Activated CD4-positive, alpha-beta T cell treated with anti-CD3 and anti-CD28 coated beads for 1 hour (primary cell): Measurements from ENCODE around the gene DOK7.

Source experiments
- DNase-seq: peaks from one replicate; pipeline ENCODE4 v3.0.0-alpha.2; 2020

DOK7 gene

GRCh38 chr4:3462790-3463415, at the start of gene DOK7:
DOK7 (plus strand) TSS chr4:3463306; CDS start chr4:3463376, 70 bp downstream.
- DNase-seq, result no peak

GRCh38 chr4:3413675-3414420, 49.3 kb upstream of the DOK7 start:
- no peak for DNase-seq

GRCh38 chr4:3414421-3415279, 48.5 kb upstream of the DOK7 start:
- DNase-seq, result no peak

GRCh38 chr4:3415471-3416141, 47.5 kb upstream of the DOK7 start:
- DNase-seq, result no peak

GRCh38 chr4:3416270-3416669, 46.8 kb upstream of the DOK7 start:
- no peak for DNase-seq

GRCh38 chr4:3416821-3417221, 46.3 kb upstream of the DOK7 start:
- no peak for DNase-seq

- DNase-seq, result no peak
Observed at GRCh38 chr4:3417448-3417847, 45.7 kb upstream of the DOK7 start.

- DNase-seq, result no peak
Observed at GRCh38 chr4:3418029-3418762, 44.9 kb upstream of the DOK7 start.

GRCh38 chr4:3419836-3420605, 43.1 kb upstream of the DOK7 start:
- no peak for DNase-seq

- DNase-seq, result no peak
Observed at GRCh38 chr4:3420606-3420955, 42.5 kb upstream of the DOK7 start.

GRCh38 chr4:3420956-3421355, 42.1 kb upstream of the DOK7 start:
- no peak for DNase-seq

GRCh38 chr4:3421470-3421869, 41.6 kb upstream of the DOK7 start:
- no peak for DNase-seq

- DNase-seq, result no peak
Observed at GRCh38 chr4:3422241-3422801, 40.8 kb upstream of the DOK7 start.

GRCh38 chr4:3422808-3423297, 40.3 kb upstream of the DOK7 start:
- DNase-seq, result no peak

- no peak for DNase-seq
Observed at GRCh38 chr4:3423406-3423805, 39.7 kb upstream of the DOK7 start.

- DNase-seq, result no peak
Observed at GRCh38 chr4:3423952-3424351, 39.2 kb upstream of the DOK7 start.

- no peak for DNase-seq
Observed at GRCh38 chr4:3424522-3425095, 38.5 kb upstream of the DOK7 start.

GRCh38 chr4:3426465-3427133, 36.5 kb upstream of the DOK7 start:
- no peak for DNase-seq

GRCh38 chr4:3427134-3427476, 36.0 kb upstream of the DOK7 start:
- no peak for DNase-seq

GRCh38 chr4:3427706-3428446, 35.2 kb upstream of the DOK7 start:
- DNase-seq, result no peak
